GM21381 (cell line): ENCODE measurements around the gene UTP11.

ENCODE experiments used
- ATAC-seq: cut with Tn5 transposase; IDR thresholded peaks from one replicate; pipeline ENCODE4 v1.9.1; 2021; ENCODE audit warnings: mild to moderate bottlenecking, moderate library complexity; ENCODE audit not compliant: unreplicated experiment

Gene UTP11

DNA sequence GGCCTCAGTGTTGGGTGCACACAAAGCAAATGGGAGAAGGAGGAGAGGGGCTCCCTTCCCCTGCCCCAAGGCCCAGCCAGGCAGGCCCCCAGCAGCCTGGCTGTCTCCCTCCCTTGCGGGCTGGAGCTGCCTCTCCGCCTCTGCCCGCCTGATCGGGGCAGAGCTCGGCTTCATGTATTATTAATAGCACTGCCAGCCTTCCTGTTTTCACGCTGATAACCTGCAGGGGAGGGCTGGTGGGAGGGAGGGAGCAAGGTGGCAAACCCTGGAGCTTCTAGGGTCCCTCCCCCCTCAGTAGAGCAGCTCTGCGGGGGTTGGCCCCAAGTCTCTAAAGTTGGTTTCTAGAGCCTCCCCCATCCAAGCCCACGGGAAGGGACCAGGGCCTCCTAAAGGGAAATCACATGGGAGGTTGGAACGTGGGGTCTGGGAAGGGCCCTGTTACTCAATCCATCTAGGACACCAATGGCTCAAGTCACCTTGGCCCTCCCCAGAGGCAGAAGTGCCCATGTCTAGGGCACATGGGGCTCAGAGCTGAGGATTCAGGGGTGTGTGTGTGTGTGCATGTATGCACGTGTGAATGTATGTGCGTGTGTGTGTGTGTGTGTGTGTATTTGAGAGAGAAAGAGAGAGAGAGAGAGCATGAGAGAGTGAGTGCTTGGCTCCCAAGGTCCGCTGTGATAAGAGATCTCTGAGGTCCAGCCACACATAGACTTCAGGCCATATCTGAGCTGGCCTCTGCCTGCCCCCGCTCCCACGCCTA lies 55.9 kb downstream of the UTP11 start:
- no peak for ATAC-seq

DNA sequence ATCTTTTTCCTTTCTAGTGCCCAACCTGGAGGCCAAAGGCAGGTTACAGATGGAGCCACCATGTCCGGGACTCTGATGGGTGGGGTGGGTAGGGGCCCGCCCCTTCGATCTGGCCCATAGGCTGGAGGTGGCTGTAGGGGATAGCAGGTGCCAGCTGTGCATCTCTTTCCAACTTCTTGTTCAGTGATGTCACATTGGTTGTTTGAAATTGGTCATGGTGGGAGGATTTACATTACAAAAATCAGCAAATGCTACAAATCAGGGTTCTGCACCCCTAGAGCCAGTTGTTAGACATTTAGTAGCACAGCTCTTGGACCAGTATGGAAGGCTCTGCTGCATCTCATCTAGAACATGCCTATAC lies 56.4 kb downstream of the UTP11 start:
- no peak for ATAC-seq

DNA sequence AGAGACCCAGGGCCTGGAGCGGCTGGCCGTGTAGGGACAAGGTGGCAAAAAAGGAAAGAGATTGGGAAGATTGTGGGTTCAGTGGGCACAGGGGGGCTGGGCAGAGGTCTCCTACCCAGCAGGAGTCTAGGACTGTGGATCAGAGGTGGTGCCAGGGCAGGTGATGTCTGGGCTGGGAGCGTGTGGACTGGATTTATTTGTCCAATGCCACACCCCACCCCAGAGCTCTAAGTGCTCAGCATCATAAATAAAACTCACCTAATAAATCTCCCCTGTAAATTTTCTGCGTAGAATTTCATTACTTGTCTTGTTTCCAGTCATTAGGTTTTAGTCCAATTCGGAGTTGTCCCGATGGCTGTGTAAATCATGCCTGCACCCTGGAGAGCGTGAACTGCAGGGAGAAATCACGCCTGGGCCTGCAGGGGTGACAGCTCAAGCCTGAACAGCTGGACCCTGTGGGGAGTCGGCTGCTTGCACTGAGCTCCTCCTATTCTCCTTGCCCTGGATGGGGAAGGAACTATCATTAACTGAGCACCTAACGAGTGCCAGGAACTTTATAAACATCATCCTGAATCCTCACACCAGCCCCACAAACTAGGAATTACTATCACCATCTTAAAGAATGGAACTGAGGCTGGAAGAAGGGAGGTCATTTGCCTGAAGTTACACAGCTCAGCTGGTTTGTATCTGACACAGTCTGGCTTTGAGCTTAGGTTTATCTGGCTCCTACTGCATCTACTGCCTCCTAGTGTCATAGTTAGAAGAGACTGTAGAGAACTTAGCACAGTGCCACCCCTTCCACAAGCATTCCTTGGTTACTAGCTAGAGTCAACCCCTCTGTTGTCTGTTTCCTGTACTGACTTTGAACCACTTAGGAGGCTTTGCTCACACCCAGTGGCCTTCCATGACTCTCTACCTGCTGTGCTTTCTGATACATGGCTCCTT lies 59.0 kb downstream of the UTP11 start:
- ATAC-seq: no peak

DNA sequence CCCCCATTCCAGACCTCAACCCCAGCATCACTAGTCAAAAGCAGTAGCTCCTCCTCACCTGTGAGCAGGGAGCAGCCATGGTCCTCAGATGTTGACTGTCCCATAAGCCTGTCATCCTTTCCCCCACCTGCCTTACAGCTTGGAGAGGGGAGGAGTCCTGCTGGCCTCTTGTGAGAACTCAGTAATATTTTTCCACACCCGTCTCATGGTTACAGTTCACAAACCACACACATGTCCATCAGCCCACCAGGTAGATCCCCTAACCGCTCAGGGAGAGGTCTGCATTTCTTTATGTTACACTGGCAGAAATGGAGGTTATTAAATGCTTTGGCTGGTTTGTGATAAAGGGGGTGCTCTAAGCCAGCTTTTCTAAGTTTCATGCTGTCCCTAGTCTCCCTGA lies 60.3 kb downstream of the UTP11 start:
- ATAC-seq: no peak

DNA sequence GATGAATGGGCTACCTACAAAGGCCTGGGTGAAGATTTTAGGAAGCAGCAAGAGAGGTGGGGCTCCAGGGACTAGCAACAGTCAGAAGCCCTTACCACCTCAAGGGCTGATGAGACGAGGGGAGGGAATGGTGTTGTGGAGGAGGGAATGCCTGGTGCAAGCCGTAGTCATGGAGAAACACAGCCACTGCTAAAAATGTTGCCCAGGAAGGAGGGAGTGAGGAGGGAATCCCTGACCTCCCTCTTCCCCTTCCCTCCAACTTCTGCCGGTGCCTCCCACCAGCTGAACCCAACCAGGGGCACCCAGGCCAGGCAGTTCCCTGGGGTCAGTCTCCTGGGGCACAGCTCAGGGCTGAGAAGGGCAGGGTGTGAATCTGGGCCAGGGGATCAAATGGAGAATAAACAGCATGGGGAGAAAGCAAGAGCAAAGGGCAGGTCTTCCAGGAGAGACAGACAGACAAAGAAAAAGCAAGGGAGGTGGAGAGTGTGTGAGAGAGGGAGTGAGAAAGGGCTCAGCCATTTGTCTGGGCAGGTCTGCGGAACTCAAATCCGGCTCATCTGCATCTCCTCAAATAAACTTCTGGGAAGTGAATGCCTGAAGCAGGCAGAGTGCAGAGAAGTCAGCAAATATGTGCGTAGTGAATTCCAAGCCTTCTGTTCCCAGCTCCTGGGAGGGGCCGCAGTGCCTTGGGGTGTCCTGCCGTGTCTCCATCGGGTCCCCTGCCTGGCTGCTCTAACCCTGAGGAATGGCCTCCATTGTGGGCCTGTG lies 61.2 kb downstream of the UTP11 start:
- no peak for ATAC-seq

DNA sequence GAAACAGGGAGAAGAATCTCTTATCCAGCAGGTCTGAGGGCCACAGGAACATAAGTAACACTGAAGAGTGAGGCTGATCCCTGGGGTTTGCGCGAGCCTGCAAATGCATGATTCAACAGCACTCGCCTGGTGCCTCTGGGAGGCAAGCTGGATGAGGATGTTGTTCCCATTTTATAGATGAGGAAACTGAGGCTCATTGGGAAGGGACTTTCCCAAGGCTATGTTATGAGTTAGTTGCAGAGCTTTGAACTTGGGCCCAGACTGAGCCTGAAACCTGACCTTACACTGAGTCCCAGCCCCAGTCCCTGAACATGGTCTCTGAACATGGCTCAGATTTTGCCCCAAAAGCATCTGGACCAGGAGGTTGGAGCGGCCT lies 61.8 kb downstream of the UTP11 start:
- no peak for ATAC-seq
